HG03060 (cell line): ENCODE measurements around the gene KCTD7.
A peak's percentile ranks its signal among the peaks of the same experiment; 100 is the strongest.
"Not testable (repeated sequence)": the region's sequence is repeated elsewhere in the genome, so short reads cannot be mapped to it uniquely, and the experiment has no call there.

Experiments used
- ATAC-seq: cut with Tn5 transposase; IDR thresholded peaks from one replicate; pipeline ENCODE4 v1.9.1; 2021; ENCODE audit warnings: low read depth, moderate number of reproducible peaks; ENCODE audit not compliant: unreplicated experiment

Gene KCTD7

DNA sequence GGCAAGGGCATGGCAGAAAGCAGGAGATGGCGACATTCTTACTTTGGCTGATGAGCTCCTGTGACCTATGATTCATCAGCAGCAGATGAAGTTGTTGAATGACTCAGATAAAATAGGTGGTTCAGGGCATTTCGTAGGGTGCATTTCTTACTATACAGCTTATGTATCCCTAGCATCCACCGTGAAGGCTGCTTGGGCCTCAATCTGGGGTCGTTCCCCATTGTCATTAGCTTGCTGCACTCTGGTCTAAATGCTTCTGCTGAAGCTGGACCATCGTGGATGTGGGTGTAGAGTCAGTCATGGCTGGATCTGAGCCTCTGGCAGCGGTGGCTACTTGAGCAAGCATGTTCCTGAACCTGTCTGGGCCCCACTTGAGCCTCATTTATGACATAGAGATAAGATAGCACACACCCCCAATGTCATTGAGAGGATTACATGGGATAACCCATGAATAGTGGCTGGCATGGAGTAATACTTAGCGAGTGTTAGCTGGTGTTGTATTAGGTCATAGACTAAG lies 44.5 kb downstream of the KCTD7 start:
- not testable (repeated sequence) for ATAC-seq

DNA sequence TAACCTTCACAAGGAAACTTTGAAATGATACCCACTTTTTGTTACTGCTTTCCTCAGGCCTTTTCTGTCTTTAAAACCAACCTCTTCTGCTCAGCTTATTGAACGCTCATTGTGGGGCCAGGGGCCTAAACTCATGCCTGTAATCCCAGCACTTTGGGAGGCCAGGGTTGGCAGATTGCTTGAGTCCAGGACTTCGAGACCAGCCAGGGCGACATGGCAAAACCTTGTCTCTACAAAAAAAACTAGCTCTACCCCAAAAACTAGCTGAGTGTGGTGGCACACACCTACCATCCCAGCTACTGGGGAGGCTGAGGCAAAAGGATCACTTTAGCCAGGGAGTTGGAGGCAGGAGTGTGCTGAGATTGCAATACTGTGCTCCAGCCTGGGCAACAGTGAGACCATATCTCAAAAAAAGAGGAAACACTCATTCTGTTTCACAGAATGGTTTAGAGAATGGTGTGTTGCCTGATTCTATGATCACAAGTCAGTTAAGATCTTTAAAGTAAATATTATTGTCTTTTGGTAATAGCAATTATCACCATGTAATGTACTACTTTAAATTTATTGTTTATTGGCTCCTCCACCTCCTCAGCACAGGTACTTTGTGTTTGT lies 51.1 kb downstream of the KCTD7 start:
- ATAC-seq = no peak

DNA sequence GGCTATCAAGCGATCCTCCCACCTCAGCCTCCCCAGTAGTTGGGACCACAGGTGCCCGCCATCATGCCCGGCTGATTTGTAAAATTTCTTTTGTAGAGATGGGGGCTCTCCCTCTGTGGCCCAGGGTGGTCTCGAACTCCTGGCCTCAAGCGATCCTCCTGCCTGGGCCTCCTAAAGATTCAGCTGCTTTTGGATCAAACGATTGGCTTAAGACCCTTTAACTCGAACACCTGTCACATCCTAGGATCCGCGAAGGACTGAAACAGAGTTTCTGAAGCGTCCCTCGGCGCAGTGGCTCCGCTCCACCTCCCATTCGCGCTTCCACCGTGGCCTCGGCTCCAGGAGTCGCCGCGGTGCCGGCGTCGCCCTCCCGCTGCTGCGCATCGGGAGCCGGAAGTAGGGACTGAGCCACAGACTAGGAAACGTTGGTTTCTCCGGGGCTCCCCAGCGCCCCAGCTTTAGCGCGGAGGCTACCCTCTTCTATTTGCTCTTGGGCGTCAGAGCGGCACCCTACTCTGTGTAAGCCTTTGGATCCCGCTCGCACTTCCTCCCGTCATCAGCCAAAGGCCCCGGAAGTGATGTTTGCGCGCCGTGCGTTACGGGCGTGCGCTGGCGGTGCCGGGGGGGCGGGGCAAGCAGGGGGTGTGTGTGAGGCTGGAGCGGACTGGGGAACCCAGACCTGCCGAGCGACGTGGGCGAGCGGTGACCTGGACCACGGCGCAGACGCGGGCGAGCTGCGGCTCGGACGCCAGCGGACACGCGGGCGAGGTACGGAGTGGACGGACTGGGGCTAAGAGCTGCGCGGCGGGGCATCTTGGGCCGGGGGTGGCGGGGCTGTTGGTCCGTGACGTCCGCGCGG lies 53.0 kb downstream of the KCTD7 start:
- peak; percentile 85 for ATAC-seq

DNA sequence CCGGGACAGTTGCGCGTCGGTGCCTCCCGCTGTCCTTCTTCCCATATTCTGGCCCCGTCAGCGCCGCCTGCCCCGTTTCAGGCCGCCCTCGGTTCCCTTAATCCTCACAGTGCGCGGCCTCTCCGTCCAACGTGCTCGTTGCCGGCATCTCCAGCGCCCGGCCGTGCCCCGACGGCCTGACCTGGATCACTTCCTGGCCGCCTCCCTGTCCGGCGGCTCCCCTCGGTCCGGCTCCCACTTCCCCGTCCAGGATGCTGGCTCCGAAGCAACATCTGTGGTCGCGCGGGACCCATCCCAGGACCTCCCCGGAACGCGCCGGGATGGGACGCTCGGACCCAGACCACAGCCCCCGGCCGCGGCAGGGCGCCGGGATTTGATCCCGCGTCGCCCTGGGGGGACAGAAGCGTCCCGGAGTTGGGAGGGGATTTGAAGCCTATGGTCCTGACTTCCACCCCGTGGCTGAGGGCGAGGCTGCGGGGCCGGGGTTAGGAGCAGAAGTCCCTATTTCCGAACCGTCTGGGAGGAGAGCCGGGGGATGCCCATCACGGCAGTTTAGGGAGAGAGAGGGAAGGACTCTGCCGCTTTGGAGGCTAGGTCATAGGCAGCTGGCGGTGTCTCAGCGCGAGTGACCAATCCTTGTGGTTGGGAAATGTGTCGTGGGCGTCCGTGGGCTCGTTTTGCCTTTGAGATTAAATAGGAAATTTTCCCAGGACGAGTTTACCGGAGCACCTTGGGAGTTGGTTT lies 53.8 kb downstream of the KCTD7 start:
- no peak for ATAC-seq

DNA sequence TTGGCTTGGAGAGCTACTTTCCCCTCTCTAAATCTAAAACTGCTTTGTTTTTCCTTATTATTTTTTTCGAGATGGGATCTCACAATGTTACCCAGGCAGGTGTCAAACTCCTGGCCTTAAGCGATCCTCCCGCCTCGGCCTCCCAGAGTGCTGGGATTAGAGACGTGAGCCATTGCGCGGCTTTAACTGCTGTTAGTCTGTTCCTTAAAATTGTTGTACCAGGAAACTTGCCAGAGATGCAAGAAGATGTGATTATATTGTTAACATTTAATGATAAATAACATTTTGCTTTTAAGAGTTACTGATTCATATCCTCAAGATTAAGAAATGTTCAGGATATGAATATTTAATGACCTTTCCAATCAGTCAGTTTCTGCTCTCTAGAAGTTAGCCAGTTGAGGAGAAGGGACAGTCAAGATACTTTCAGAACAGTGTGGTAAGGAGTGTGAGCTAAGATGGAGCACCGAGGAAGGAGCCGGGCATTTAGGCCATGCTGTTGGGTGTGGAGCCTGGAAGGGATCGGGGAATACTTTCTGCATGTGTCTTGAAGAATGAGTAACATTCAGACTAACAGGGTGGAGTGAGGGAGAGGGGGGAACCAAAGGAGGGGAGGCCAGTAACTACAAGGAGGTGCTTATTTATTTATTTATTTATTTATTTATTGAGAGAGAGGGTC lies 54.6 kb downstream of the KCTD7 start:
- ATAC-seq = not testable (repeated sequence)

DNA sequence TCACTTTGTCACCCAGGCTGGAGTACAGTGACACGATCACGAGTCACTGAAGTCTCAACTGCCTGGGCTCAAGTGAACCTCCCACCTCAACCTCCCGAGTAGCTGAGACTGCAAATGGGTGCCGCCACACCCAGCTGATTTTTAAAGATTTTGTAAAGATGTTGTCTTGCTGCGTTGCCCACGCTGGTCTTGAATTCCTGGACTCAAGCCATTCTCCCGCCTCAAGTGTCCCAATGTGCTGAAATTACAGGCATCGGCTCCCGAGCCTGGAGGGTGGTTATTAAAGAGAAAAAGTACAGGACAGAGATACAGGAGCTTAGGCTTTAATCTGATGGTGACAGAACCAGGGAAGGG lies 55.1 kb downstream of the KCTD7 start:
- no peak for ATAC-seq

DNA sequence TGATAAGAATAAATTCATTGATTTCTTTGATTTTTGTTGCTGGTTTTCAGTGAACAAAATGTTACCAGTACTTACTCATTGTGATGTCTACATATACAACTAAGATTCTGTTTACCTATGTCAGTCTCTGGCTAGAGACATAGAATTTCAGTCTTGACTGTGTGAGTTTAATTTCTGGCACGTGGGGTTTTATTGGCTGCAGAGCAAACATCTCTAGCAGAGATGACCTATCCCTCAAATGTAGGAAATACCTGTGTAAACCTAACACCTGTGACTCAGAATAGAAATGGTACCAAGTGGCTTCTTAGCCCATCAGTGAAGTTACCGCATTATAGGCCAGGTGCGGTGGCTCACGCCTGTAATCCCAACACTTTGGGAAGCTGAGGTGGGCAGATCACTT lies 57.0 kb downstream of the KCTD7 start:
- ATAC-seq = not testable (repeated sequence)

DNA sequence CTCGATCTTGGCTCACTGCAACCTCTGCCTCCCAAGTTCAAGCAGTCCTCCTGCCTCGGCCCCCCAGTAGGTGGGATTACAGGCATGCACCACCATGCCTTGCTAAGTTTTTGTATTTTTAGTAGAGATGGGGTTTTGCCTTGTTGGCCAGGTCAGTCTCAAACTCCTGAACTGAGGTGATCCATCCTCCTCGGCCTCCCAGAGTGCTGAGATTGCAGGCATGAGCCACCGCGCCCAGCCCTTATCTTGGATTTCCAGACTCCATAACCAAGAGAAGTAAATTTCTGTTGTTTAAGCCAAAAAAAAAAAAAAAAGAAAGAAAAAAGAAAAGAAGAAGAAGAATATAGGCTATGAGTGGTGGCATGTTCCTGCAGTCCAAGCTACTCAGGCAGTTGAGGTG lies 58.5 kb downstream of the KCTD7 start:
- ATAC-seq = no peak

DNA sequence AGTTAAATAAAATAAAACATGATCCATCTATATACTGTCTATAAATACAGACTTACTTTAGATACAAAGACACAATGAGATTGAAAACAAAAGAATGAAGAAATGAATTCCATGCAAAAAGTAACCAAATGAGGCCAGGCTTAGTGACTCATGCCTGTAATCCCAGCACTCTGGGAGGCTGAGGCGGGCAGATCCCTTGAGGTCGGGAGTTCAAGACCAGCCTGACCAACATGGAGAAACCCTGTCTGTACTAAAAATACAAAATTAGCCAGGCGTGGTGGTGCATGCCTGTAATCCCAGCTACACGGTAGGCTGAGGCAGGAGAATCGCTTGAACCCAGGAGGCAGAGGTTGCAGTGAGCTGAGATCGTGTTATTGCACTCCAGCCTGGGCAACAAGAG lies 59.0 kb downstream of the KCTD7 start:
- not testable (repeated sequence) for ATAC-seq

DNA sequence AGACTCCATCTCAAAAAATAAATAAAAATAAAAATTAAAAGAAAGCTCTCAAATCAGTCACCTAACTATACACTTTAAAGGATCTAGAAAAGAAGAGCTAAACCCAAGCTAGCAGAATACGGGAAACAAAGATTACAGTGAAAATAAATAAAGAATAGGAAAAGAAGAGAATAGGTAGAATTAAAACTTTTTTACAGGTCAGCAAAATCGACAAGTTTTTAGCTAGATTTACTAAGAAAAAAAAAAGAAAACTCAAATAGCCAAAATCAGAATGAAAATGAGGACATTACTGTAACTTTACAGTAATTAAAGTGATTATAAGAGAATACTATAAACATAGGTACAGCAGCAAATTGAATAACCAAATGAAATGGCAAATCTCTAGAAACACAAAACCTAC lies 60.4 kb downstream of the KCTD7 start:
- ATAC-seq = no peak

DNA sequence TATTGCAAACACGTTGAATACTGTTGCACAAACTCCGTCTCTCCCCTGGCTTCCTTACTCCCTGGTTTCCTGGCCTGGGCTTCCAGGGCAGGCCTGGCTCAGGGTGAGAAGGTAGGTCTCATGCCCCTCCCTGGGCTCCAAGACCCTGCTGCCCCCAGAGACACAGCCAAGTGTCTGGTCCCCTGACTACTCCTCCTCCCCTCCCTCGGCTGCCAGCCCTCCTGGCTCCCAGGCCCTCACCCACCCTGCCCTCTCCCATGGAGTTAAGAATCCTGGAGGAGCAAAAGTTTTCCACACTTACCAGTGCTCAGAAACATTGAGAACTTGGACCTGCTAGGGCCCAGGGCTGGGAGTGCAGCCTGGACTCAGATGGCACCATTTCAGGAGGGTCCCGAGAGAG lies 64.7 kb downstream of the KCTD7 start:
- no peak for ATAC-seq
